ENCODE measurements around the gene MED16.

The MED16 gene

GRCh38 chr19:887072-887471 lies 5.9 kb downstream of the MED16 start:
- H3K4me3 ChIP-seq (ENCODE audit: low read depth, low read length) = no peak overlapping the region
- TF ChIP-seq, protein P1, sequence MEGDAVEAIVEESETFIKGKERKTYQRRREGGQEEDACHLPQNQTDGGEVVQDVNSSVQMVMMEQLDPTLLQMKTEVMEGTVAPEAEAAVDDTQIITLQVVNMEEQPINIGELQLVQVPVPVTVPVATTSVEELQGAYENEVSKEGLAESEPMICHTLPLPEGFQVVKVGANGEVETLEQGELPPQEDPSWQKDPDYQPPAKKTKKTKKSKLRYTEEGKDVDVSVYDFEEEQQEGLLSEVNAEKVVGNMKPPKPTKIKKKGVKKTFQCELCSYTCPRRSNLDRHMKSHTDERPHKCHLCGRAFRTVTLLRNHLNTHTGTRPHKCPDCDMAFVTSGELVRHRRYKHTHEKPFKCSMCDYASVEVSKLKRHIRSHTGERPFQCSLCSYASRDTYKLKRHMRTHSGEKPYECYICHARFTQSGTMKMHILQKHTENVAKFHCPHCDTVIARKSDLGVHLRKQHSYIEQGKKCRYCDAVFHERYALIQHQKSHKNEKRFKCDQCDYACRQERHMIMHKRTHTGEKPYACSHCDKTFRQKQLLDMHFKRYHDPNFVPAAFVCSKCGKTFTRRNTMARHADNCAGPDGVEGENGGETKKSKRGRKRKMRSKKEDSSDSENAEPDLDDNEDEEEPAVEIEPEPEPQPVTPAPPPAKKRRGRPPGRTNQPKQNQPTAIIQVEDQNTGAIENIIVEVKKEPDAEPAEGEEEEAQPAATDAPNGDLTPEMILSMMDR (IDR thresholded peaks at IDR 0.05; ENCODE audit: low read depth, low read length, missing control alignments) = no peak
- no peak for DNase-seq (ENCODE audit: low read depth)

DNA sequence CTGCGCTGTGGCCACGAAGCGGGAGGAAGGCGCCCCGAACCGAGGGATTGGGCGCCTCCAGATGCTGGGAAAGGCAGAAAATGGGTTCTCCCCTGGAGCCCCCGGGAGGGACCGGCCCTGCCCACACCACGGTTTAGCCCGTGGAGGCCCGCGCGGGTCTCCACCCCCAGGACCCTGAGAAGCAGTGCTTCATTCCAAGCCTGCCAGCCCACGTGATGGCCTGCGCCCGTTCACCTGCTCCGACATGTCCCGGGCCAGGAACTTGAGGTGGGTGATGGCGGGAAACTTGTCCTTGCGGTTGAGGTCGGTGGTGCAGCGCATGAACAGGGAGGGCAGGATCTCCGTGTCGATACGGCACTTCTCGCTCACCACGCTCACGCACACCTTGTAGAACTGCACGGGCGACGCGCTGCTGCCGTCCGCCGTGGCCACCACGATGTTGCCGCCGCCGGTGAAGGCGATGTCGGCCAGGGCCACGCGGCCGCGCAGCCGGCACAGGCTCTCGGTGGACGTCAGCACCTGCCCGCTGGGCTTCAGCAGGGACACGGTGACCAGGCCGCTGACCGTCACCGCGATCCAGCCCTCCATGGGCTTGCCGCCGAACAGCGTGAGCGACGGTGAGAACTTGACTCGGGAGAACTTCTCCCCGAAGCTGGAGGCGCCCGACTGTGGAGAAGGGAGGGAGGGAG lies 7.3 kb downstream of the MED16 start:
- DNase-seq (ENCODE audit: low read depth) = no peak
- TF ChIP-seq, protein P1 (IDR thresholded peaks at IDR 0.05; ENCODE audit: low read depth, low read length, missing control alignments) = no peak
- no peak overlapping the region for H3K4me3 ChIP-seq (ENCODE audit: low read depth, low read length)

DNA sequence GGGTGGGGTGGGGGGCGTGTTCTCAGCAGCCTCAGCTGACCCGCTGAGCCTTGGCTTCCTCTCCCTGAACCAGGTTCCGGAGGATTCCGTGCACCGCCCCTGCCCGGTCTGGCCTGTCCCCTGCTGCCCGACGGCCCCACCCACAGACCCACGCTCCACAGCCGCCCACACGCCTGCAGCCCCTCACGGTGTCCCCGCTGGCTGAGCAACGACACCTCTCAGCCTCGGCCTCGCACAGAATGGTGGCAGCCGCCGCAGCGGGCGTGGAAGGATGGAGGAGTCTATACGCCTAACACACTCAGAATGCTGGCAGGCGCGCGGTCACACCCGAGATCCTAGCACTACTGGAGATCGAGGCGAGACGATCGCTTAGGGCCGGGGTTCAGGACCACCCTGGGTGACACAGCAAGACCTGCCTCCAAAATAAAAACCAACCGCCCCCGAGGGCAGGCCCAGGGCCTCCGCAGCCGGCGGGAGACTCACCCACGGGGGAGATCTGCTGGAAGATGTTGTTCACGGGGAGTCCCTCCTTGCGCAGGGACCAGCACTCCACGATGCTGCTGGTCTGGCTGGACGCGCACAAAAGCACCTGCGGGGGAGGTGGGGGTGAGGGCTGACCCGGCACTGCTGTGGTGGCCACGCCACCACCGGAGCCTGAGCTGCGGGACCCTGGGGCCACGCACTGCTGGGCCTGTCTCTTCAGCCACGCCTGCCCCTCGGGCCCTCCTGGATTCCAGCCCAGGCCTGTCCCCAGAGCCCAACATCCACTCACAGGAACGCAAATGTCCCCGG lies 8.4 kb downstream of the MED16 start:
- no peak for DNase-seq (ENCODE audit: low read depth)
- no peak overlapping the region for H3K4me3 ChIP-seq (ENCODE audit: low read depth, low read length)
- TF ChIP-seq, protein P1 (IDR thresholded peaks at IDR 0.05; ENCODE audit: low read depth, low read length, missing control alignments) = no peak

- no peak for DNase-seq (ENCODE audit: low read depth)
- TF ChIP-seq, protein P1 (IDR thresholded peaks at IDR 0.05; ENCODE audit: low read depth, low read length, missing control alignments) = no peak
- no peak overlapping the region for H3K4me3 ChIP-seq (ENCODE audit: low read depth, low read length)
These were observed 9.3 kb downstream of the MED16 start for GRCh38 chr19:883661-884211.

DNA sequence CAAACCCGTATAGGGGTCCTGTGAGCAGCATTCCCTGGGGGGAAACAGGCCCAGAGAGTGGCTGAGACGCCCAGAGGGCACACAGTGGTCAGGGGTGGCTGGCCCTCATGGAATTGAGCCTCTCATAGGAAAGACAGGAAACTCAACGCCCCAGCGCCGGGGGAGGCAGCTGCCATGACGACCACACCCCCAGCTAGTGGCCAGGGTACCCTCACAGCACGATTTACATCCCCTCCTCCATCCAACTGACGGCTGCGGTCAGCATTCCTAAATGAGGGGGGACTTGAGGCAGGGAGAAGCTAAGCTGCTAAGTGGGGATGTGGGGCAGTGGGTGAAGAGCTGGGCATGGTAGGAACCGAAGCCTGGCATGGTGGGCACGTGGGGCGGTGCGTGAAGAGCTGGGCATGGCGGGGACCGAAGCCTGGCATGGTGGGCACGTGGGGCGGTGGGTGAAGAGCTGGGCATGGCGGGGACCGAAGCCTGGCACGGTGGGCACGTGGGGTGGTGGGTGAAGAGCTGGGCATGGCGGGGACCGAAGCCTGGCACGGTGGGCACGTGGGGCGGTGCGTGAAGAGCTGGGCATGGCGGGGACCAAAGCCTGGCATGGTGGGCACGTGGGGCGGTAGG lies 10.0 kb downstream of the MED16 start:
- TF ChIP-seq, protein P1 (IDR thresholded peaks at IDR 0.05; ENCODE audit: low read depth, low read length, missing control alignments) = no peak
- no peak overlapping the region for H3K4me3 ChIP-seq (ENCODE audit: low read depth, low read length)
- no peak for DNase-seq (ENCODE audit: low read depth)

- TF ChIP-seq, protein P1 (IDR thresholded peaks at IDR 0.05; ENCODE audit: low read depth, low read length, missing control alignments) = no peak
- no peak for DNase-seq (ENCODE audit: low read depth)
- H3K4me3 ChIP-seq (ENCODE audit: low read depth, low read length) = no peak overlapping the region
These were observed 11.5 kb downstream of the MED16 start for GRCh38 chr19:881385-882071.
